H1 (cell line): ENCODE measurements around the gene ESPNL. TPM values are rescaled to one million over a fixed set of nuclear protein-coding genes. Genes with fewer than 3 reads are reported as not detected.

Experiments
- ASH2L ChIP-seq: fragments of 200-600, 300-600 bp; sonication (generic); IDR thresholded peaks from one replicate; pipeline ENCODE4 v1.7.1; 2017; ENCODE audit warnings: low read length
- ATF2 ChIP-seq: IDR thresholded peaks from 2 replicates; pipeline ENCODE4 v1.6.1; 2012; ENCODE audit warnings: low read length, inconsistent platforms
- POU5F1 ChIP-seq: IDR thresholded peaks from 2 replicates; pipeline ENCODE4 v1.6.1; 2011; ENCODE audit warnings: low read depth, mild to moderate bottlenecking, low read length, moderate library complexity
- SUZ12 ChIP-seq: fragments of 200-600 bp; sonication (generic); IDR thresholded peaks from 2 replicates; pipeline ENCODE4 v1.6.1; 2012; ENCODE audit warnings: mild to moderate bottlenecking, inconsistent platforms, low read length, moderate library complexity, mixed read lengths
- TEAD4 ChIP-seq: IDR thresholded peaks from 2 replicates; pipeline ENCODE4 v1.6.1; 2012; ENCODE audit warnings: low read depth, low read length, inconsistent platforms, mixed read lengths
- polyA plus RNA-seq, 7 experiments: library from polyadenylated mRNA; depleted of rRNA in 3 of 7; stranded (reverse) in 5 of 7; unstranded in 2 of 7; fragments of >200 nt in 5 of 7; fragments of 200-250 nt in 2 of 7; gene quantifications; 1 replicate in 5 of 7; 2 replicates in 1 of 7; 4 replicates in 1 of 7; pipeline versions ENCODE4 v1.2.1 to v1.2.3, GENCODE V29; 2011 to 2013; ENCODE audit warnings: missing spikeins in 2 of 7, mixed read lengths in 2 of 7
- total RNA-seq: library from RNA; stranded (reverse); fragmentation: NEBNext Ultra II Directional; extraction: Animal tissue kit (Norgen Biotek cat#: 25700); gene quantifications from 2 replicates; pipeline ENCODE4 v1.2.1, GENCODE V29; 2021
- TF ChIP-seq, protein P1 (sequence below): IDR thresholded peaks from 2 replicates; pipeline ENCODE4 v1.6.1; 2012; ENCODE audit warnings: inconsistent platforms

Gene ESPNL
- total and polyA plus RNA-seq, 2 of the 8 experiments (the other 6 are each of a cell fraction or from before 2014, with no cell fraction given): 0.68 to 1.3 TPM

- TF ChIP-seq POU5F1: no peak
- no peak for TF ChIP-seq ASH2L
- TF ChIP-seq TEAD4: no peak
- TF ChIP-seq SUZ12: no peak
- no peak for TF ChIP-seq ATF2
- TF ChIP-seq, protein P1, sequence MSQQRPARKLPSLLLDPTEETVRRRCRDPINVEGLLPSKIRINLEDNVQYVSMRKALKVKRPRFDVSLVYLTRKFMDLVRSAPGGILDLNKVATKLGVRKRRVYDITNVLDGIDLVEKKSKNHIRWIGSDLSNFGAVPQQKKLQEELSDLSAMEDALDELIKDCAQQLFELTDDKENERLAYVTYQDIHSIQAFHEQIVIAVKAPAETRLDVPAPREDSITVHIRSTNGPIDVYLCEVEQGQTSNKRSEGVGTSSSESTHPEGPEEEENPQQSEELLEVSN: no peak
Measured at GRCh38 chr2:238130111-238130695, 30.1 kb downstream of the ESPNL start (continued).
